Pancreas (tissue), 10 donors: Measurements from ENCODE around the gene FOXC1. TPM values are rescaled to one million over a fixed set of nuclear protein-coding genes. Genes with fewer than 3 reads are reported as not detected.
A peak's percentile ranks its signal among the peaks of the same experiment; 100 is the strongest.

Source experiments
- ATAC-seq, 4 donors: fragments of 200-7000 bp; cut with Tn5 transposase; one replicate each; pipeline versions ENCODE4 v1.8.0 to v1.9.1; 2020; ENCODE audit warnings: mild to moderate bottlenecking in 4 of 4, moderate library complexity in 4 of 4
- DNase-seq, 6 donors: peaks; one replicate each; pipeline ENCODE4 v3.0.0-alpha.2; 2020
- FAIRE-seq: peaks from 2 replicates; lab custom pipeline; 2012; peaks lifted over from hg19 to GRCh38; lab: Jason Lieb, UNC
- H3K27ac ChIP-seq, 4 donors: fragments of 200-600 bp; sonication (generic); 1 replicate in 3 of 4; 2 replicates in 1 of 4; pipeline versions ENCODE4 v1.5.0 to v1.8.0; 2020
- H3K27me3 ChIP-seq, 4 donors: fragments of 200-600 bp; one replicate each; pipeline ENCODE4 v1.8.0; 2021
- H3K36me3 ChIP-seq, 3 donors: fragments of 200-600 bp; sonication (generic) in 1 of 3; one replicate each; pipeline versions ENCODE4 v1.5.0 to v1.8.0; 2020 to 2021
- H3K4me1 ChIP-seq, 3 donors: fragments of 200-600 bp; one replicate each; pipeline ENCODE4 v1.8.0; 2021
- H3K4me3 ChIP-seq, 4 donors: fragments of 200-600 bp; sonication (generic) in 2 of 4; one replicate each; pipeline versions ENCODE4 v1.5.0 to v1.8.0; 2020 to 2021
- H3K9me3 ChIP-seq, 4 donors: fragments of 200-600 bp; one replicate each; pipeline ENCODE4 v1.8.0; 2021
- CTCF ChIP-seq, 4 donors: fragments of 200-600 bp; sonication (generic) in 3 of 4; IDR thresholded peaks; one replicate each; pipeline versions ENCODE4 v1.5.0 to v1.8.0; 2021; ENCODE audit warnings: antibody characterized with exemption in 4 of 4
- WGBS, 2 donors: extraction: QIAGEN DNeasy Blood & Tissue Kit; methylation state at CpG; one replicate each; pipeline ENCODE4 v1.1.7; 2013; 5-methylcytosine and 5-hydroxymethylcytosine counted together
- intact Hi-C, 3 donors: fragments of 100-400 bp; cut with DNase I; formaldehyde crosslinking; loops; one replicate each; pipeline versions ENCODE4 v1.11.1 to v1.14.2; 2022
- polyA plus RNA-seq, 2 donors: library from polyadenylated mRNA; stranded (reverse); fragments of 200-250 nt; gene quantifications; one replicate each; pipeline ENCODE4 v1.2.3, GENCODE V29; 2013
- total RNA-seq, 6 donors: library from RNA; stranded (reverse); fragmentation: NEBNext Ultra II Directional in 4 of 6; extraction: Animal tissue kit (Norgen Biotek cat#: 25700) in 4 of 6; gene quantifications; one replicate each; pipeline versions ENCODE4 v1.2.1 to v1.2.4, GENCODE V29; 2021 to 2023
- donor health status: healthy with polysubstance abuse.
- donor health status: DM: no; HTN: no; CAD: no; lungs with moderate emphysema.
- donor health status: DM: no; HTN: no; CAD: no.
- donor health status: control.
- donor health status: control.
- donor health status: Bipolar disorder and iron deficiency.
- donor health status: DM: yes; HTN: yes; CAD: no.
- donor health status: DM: no; HTN: no; CAD: no.
- donor health status: DM: no; HTN: no; CAD: no.
- donor health status: DM: yes; HTN: yes; CAD: no.

FOXC1 gene
- total and polyA plus RNA-seq, 8 donors = 0.99 to 4.0 (median 2.5) TPM

GRCh38 chr6:1612299-1612973 lies 2.7 kb downstream of the FOXC1 start:
- 41 to 50% methylated on average over 10 of the region's 10 CpGs for WGBS, 2 donors
- peak overlapping the region in 3 of 4 donors; percentile 25 to 67 (median 65) for H3K4me3 ChIP-seq
- H3K27ac ChIP-seq = peak overlapping the region in 1 of 4 donors; percentile 47
- ATAC-seq (no peak), DNase-seq (no peak), FAIRE-seq (no peak)
- H3K9me3 ChIP-seq = no peaks in the 10 kb centered on the region
- H3K27me3 ChIP-seq = peaks cover 7 to 16% (median 9%) of the 10 kb centered on the region in 4 donors
- TF ChIP-seq CTCF (IDR thresholded peaks at IDR 0.05) = no peak
- H3K4me1 ChIP-seq = peaks cover 0 to 12% (median 8%) of the 10 kb centered on the region in 3 donors
- intact Hi-C loops = no loop called here
- no peaks in the 10 kb centered on the region for H3K36me3 ChIP-seq

- WGBS, 2 donors = 37 to 47% methylated on average over 7 of the region's 7 CpGs
- no peak for TF ChIP-seq CTCF (IDR thresholded peaks at IDR 0.05)
- Histone ChIP-seq H3K9me3 (no peaks in the 10 kb centered on the region), H3K36me3 (no peaks in the 10 kb centered on the region), H3K4me1 (peaks cover 0 to 12% (median 8%) of the 10 kb centered on the region in 3 donors), H3K4me3 (peak overlapping the region in 1 of 4 donors; percentile 67), H3K27ac (no peak overlapping the region), H3K27me3 (peaks cover 3 to 11% (median 9%) of the 10 kb centered on the region in 4 donors)
- ATAC-seq = no peak
- DNase-seq = no peak
- no peak for FAIRE-seq
- intact Hi-C loops = no loop called here
Observed at GRCh38 chr6:1612974-1613306, 3.2 kb downstream of the FOXC1 start.

GRCh38 chr6:1613346-1613687 lies 3.6 kb downstream of the FOXC1 start:
- H3K4me1 ChIP-seq = peaks cover 0 to 12% (median 8%) of the 10 kb centered on the region in 3 donors
- no peak for TF ChIP-seq CTCF (IDR thresholded peaks at IDR 0.05)
- no peaks in the 10 kb centered on the region for H3K36me3 ChIP-seq
- FAIRE-seq (peak; percentile 57), DNase-seq (no peak), ATAC-seq (no peak)
- intact Hi-C loops = no loop called here
- peaks cover 0 to 10% (median 7%) of the 10 kb centered on the region in 4 donors for H3K27me3 ChIP-seq
- peak overlapping the region in 2 of 4 donors; percentile 1 to 67 for H3K4me3 ChIP-seq
- no peak overlapping the region for H3K27ac ChIP-seq
- H3K9me3 ChIP-seq = no peaks in the 10 kb centered on the region
- WGBS, 2 donors = 33 to 36% methylated on average over 3 of the region's 3 CpGs

- Histone ChIP-seq H3K36me3 (no peaks in the 10 kb centered on the region), H3K27ac (no peak overlapping the region), H3K9me3 (no peaks in the 10 kb centered on the region), H3K27me3 (peaks cover 0 to 10% (median 4%) of the 10 kb centered on the region in 4 donors), H3K4me3 (peak overlapping the region in 3 of 4 donors; percentile 0 to 67 (median 1)), H3K4me1 (peaks cover 0 to 9% (median 8%) of the 10 kb centered on the region in 3 donors)
- no peak for TF ChIP-seq CTCF (IDR thresholded peaks at IDR 0.05)
- WGBS, 2 donors = 16 to 19% methylated on average over 56 to 60 of the region's 60 CpGs
- DNase-seq = peak in 1 of 6 donors; percentile 69
- intact Hi-C loops = no loop called here
- FAIRE-seq = no peak
- no peak for ATAC-seq
Observed at GRCh38 chr6:1613688-1614447, 4.2 kb downstream of the FOXC1 start.
